ENCODE data around the gene TINAG.

The TINAG gene

DNA sequence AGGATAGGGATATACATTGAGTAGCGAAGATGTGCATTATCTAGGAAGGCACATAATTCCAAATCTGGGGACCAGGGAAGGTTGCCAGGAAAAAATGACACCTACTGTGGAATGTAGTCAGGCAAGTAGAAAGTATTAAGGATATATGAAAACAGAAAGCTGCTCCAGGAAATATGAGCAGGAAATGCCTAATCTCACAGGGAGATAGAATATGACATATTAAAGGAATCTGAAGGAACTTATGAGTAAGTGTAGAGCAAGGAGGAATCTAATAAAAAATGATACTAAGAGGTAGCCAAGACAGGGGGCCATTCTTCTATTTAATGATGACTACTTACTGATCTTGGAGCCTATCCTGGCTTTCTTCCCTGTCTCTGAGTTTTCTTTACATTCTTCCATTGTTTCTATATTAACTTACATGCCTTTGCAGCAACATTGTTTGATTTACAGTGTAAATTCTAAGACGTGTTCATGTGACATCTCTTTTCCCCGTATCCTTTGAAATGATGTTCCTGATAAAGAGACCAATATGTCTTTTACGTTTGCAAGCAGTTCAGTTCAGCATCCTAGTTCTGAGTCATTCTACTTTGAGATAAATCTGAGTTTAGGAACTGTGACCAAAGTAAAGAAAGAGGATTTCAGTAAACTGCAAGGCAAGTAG lies 58.6 kb downstream of the TINAG start:
- H3K4me3 ChIP-seq (replicated peaks; ENCODE audit: low read depth, low read length): no peak overlapping the region
- TF ChIP-seq CTCF (IDR thresholded peaks at IDR 0.05; ENCODE audit: insufficient read depth, low read length, poor library complexity, severe bottlenecking): no peak
- H3K27me3 ChIP-seq (replicated peaks; ENCODE audit: control insufficient read depth, insufficient read depth, low read length): peaks cover 1% of the 10 kb centered on the region; the same call in 1 of the 2 replicates
- DNase-seq (ENCODE audit: extremely low read depth, insufficient read length): no peak
- no peaks in the 10 kb centered on the region for H3K36me3 ChIP-seq (ENCODE audit: control insufficient read depth, insufficient read depth, low read length)

- H3K27me3 ChIP-seq (replicated peaks; ENCODE audit: control insufficient read depth, insufficient read depth, low read length): no peaks in the 10 kb centered on the region
- no peak for DNase-seq (ENCODE audit: extremely low read depth, insufficient read length)
- TF ChIP-seq CTCF (IDR thresholded peaks at IDR 0.05; ENCODE audit: insufficient read depth, low read length, poor library complexity, severe bottlenecking): no peak
Measured at GRCh38 chr6:54377776-54378175, 69.5 kb downstream of the TINAG start.

GRCh38 chr6:54386295-54386694 lies 78.1 kb downstream of the TINAG start:
- no peak for DNase-seq (ENCODE audit: extremely low read depth, insufficient read length)
- Histone ChIP-seq H3K27me3 (replicated peaks; ENCODE audit: control insufficient read depth, insufficient read depth, low read length) (no peaks in the 10 kb centered on the region), H3K4me3 (replicated peaks; ENCODE audit: low read depth, low read length) (no peak overlapping the region), H3K36me3 (ENCODE audit: control insufficient read depth, insufficient read depth, low read length) (no peaks in the 10 kb centered on the region)
- TF ChIP-seq CTCF (IDR thresholded peaks at IDR 0.05; ENCODE audit: insufficient read depth, low read length, poor library complexity, severe bottlenecking): no peak

More at GRCh38 chr6:54377776-54378175, 69.5 kb downstream of the TINAG start:
- H3K36me3 ChIP-seq (ENCODE audit: control insufficient read depth, insufficient read depth, low read length): no peaks in the 10 kb centered on the region
- H3K4me3 ChIP-seq (replicated peaks; ENCODE audit: low read depth, low read length): no peak overlapping the region

GRCh38 chr6:54390362-54390761 lies 82.1 kb downstream of the TINAG start:
- Histone ChIP-seq H3K27me3 (replicated peaks; ENCODE audit: control insufficient read depth, insufficient read depth, low read length) (no peaks in the 10 kb centered on the region), H3K36me3 (ENCODE audit: control insufficient read depth, insufficient read depth, low read length) (no peaks in the 10 kb centered on the region), H3K4me3 (replicated peaks; ENCODE audit: low read depth, low read length) (no peak overlapping the region)
- no peak for DNase-seq (ENCODE audit: extremely low read depth, insufficient read length)
- no peak for TF ChIP-seq CTCF (IDR thresholded peaks at IDR 0.05; ENCODE audit: insufficient read depth, low read length, poor library complexity, severe bottlenecking)

DNA sequence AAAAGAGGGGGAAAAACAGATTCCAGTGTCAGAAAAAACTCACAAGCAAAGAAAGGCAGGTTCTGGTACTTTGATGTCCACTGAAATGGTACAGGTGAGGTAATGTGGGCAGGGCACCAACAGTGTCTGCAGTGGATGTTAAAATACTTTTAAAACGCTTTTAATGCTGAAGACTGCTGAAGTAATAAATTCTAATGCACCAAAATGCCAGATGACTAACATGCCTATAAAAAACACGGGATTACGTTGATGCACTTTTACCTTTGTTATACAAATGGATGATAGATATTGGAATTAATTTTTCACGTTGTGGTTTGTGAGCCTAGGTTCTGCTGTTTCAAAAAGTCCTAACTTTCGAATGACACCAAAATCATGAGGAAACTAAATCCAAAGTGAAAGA lies 83.3 kb downstream of the TINAG start:
- no peak for TF ChIP-seq CTCF (IDR thresholded peaks at IDR 0.05; ENCODE audit: insufficient read depth, low read length, poor library complexity, severe bottlenecking)
- DNase-seq (ENCODE audit: extremely low read depth, insufficient read length): no peak
- Histone ChIP-seq H3K36me3 (ENCODE audit: control insufficient read depth, insufficient read depth, low read length) (no peaks in the 10 kb centered on the region), H3K27me3 (replicated peaks; ENCODE audit: control insufficient read depth, insufficient read depth, low read length) (no peaks in the 10 kb centered on the region), H3K4me3 (replicated peaks; ENCODE audit: low read depth, low read length) (no peak overlapping the region)

- TF ChIP-seq CTCF (IDR thresholded peaks at IDR 0.05; ENCODE audit: insufficient read depth, low read length, poor library complexity, severe bottlenecking): no peak
- no peak for DNase-seq (ENCODE audit: extremely low read depth, insufficient read length)
- H3K36me3 ChIP-seq (ENCODE audit: control insufficient read depth, insufficient read depth, low read length): no peaks in the 10 kb centered on the region
- no peak overlapping the region for H3K4me3 ChIP-seq (replicated peaks; ENCODE audit: low read depth, low read length)
- H3K27me3 ChIP-seq (replicated peaks; ENCODE audit: control insufficient read depth, insufficient read depth, low read length): no peaks in the 10 kb centered on the region
Measured at GRCh38 chr6:54403096-54403495, 94.9 kb downstream of the TINAG start.
